Measurements from ENCODE around the gene ABCC4.

Gene ABCC4

DNA sequence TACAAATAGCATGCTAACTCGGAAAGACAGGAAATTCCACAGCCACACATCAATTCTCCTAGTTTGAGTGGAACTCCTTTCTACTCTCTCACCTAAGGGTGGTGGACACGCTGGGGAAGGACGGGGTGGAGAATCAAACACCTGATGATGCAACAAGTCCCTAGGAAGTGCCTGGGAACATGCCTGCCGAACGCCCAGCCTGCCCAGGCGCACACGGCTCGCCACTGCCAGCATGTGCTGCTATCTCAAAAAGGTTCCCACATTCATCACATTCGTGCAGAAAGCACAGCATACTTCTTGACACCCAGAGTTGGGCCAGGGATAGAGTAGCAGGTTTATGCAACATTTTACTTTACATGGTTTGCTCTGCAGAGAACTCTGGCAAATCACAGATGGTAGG lies 164.6 kb downstream of the ABCC4 start:
- ChIA-PET POLR2A (no interaction called here), CTCF (no interaction called here)
- H3K36me3 ChIP-seq (ENCODE audit: control insufficient read depth in 2 of 2, insufficient read depth in 1 of 2, low read length in 2 of 2), result peaks cover 0 to 3% of the 10 kb centered on the region in 2 experiments; a peak in 1 of 3 replicates
- H3K4me1 ChIP-seq (ENCODE audit: control insufficient read depth, insufficient read depth, low read length), result no peaks in the 10 kb centered on the region
- H3K4me3 ChIP-seq (ENCODE audit: low read depth, low read length), result no peak overlapping the region
- H3K9me3 ChIP-seq (ENCODE audit: control insufficient read depth, insufficient read depth, low read depth, low read length), result no peaks in the 10 kb centered on the region
- TF ChIP-seq, protein P1, sequence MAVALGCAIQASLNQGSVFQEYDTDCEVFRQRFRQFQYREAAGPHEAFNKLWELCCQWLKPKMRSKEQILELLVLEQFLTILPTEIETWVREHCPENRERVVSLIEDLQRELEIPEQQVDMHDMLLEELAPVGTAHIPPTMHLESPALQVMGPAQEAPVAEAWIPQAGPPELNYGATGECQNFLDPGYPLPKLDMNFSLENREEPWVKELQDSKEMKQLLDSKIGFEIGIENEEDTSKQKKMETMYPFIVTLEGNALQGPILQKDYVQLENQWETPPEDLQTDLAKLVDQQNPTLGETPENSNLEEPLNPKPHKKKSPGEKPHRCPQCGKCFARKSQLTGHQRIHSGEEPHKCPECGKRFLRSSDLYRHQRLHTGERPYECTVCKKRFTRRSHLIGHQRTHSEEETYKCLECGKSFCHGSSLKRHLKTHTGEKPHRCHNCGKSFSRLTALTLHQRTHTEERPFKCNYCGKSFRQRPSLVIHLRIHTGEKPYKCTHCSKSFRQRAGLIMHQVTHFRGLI (tag by site-specific recombination; IDR thresholded peaks at IDR 0.05), result no peak
- 0 out of 2 replicates have a peak, but pooled peaks have one; percentile 38 for TF ChIP-seq SCRT2 (tag by site-specific recombination; IDR thresholded peaks at IDR 0.05)
- no peak overlapping the region for H3K27ac ChIP-seq (ENCODE audit: extremely low read depth, low read depth, low read length)

DNA sequence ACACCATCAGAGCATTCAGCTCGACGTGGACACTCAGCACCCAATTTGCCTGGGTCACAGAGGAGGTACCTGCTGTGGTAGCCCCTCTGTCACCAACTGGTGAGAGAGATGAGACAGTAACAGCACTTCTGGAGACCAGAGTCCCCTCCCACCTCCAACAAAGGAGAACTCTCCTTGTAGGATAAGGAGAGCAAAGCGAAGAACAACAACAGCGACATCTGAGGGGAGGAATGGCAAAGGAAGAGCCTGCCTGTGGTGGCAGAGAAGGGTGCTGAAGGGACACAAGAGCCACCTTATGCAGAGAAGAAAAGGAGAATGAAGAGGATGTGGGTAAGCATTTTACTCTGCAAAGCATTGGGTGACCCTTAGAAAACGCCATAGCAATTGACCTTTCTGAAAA lies 167.8 kb downstream of the ABCC4 start:
- H3K9me3 ChIP-seq (ENCODE audit: control insufficient read depth, insufficient read depth, low read depth, low read length), result no peaks in the 10 kb centered on the region
- no peaks in the 10 kb centered on the region for H3K36me3 ChIP-seq (ENCODE audit: control insufficient read depth in 2 of 2, insufficient read depth in 1 of 2, low read length in 2 of 2)
- ChIA-PET POLR2A (no interaction called here), CTCF (no interaction called here)
- H3K4me3 ChIP-seq (ENCODE audit: low read depth, low read length), result no peak overlapping the region
- no peaks in the 10 kb centered on the region for H3K4me1 ChIP-seq (ENCODE audit: control insufficient read depth, insufficient read depth, low read length)
- TF ChIP-seq OVOL3 (tag by site-specific recombination; IDR thresholded peaks at IDR 0.05) (no peak), HOXA7 (CRISPR knock-in tag; IDR thresholded peaks at IDR 0.05; ENCODE audit: borderline replicate concordance) (no peak), ZNF426 (tag by site-specific recombination; IDR thresholded peaks at IDR 0.05) (no peak), ZNF133 (tag by site-specific recombination; IDR thresholded peaks at IDR 0.05) (no peak), KLF8 (tag by site-specific recombination; IDR thresholded peaks at IDR 0.05) (no peak), ZNF623 (tag by site-specific recombination; IDR thresholded peaks at IDR 0.05) (no peak)
- TF ChIP-seq, protein P2, sequence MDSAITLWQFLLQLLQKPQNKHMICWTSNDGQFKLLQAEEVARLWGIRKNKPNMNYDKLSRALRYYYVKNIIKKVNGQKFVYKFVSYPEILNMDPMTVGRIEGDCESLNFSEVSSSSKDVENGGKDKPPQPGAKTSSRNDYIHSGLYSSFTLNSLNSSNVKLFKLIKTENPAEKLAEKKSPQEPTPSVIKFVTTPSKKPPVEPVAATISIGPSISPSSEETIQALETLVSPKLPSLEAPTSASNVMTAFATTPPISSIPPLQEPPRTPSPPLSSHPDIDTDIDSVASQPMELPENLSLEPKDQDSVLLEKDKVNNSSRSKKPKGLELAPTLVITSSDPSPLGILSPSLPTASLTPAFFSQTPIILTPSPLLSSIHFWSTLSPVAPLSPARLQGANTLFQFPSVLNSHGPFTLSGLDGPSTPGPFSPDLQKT (IDR thresholded peaks at IDR 0.05; ENCODE audit: borderline replicate concordance, low read depth, low read length), result no peak
- TF ChIP-seq, protein P3, sequence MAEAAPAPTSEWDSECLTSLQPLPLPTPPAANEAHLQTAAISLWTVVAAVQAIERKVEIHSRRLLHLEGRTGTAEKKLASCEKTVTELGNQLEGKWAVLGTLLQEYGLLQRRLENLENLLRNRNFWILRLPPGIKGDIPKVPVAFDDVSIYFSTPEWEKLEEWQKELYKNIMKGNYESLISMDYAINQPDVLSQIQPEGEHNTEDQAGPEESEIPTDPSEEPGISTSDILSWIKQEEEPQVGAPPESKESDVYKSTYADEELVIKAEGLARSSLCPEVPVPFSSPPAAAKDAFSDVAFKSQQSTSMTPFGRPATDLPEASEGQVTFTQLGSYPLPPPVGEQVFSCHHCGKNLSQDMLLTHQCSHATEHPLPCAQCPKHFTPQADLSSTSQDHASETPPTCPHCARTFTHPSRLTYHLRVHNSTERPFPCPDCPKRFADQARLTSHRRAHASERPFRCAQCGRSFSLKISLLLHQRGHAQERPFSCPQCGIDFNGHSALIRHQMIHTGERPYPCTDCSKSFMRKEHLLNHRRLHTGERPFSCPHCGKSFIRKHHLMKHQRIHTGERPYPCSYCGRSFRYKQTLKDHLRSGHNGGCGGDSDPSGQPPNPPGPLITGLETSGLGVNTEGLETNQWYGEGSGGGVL (tag by site-specific recombination; IDR thresholded peaks at IDR 0.05), result no peak
- TF ChIP-seq, protein P4, sequence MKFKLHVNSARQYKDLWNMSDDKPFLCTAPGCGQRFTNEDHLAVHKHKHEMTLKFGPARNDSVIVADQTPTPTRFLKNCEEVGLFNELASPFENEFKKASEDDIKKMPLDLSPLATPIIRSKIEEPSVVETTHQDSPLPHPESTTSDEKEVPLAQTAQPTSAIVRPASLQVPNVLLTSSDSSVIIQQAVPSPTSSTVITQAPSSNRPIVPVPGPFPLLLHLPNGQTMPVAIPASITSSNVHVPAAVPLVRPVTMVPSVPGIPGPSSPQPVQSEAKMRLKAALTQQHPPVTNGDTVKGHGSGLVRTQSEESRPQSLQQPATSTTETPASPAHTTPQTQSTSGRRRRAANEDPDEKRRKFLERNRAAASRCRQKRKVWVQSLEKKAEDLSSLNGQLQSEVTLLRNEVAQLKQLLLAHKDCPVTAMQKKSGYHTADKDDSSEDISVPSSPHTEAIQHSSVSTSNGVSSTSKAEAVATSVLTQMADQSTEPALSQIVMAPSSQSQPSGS (tag by site-specific recombination; IDR thresholded peaks at IDR 0.05; ENCODE audit: low read depth), result no peak
- no peak overlapping the region for H3K27ac ChIP-seq (ENCODE audit: extremely low read depth, low read depth, low read length)

DNA sequence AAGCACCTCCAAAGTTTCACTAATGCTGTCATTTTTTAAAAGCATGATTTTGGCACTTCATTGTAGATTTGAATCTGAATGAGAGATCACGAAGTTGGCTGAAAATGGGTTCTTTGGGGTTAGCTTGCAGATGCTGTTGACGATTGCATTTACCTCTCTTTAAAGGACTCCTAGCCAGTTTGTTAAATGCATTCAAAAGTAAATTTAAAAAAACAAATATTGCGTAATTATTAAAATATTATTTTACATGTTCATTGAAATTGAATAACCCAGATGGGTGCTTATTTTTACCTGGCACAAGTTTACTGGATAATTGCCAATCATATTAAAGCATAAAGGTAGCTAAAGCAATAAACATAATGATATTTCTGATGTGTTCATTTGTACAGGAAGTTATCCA lies 172.2 kb downstream of the ABCC4 start:
- CTCF ChIA-PET, result no interaction called here
- H3K4me1 ChIP-seq (ENCODE audit: control insufficient read depth, insufficient read depth, low read length), result no peaks in the 10 kb centered on the region
- POLR2A ChIA-PET, result no interaction called here
- no peak overlapping the region for H3K4me3 ChIP-seq (ENCODE audit: low read depth, low read length)
- no peaks in the 10 kb centered on the region for H3K36me3 ChIP-seq (ENCODE audit: control insufficient read depth in 2 of 2, insufficient read depth in 1 of 2, low read length in 2 of 2)
- H3K9me3 ChIP-seq (ENCODE audit: control insufficient read depth, insufficient read depth, low read depth, low read length), result no peaks in the 10 kb centered on the region
- H3K27ac ChIP-seq (ENCODE audit: extremely low read depth, low read depth, low read length), result no peak overlapping the region
- TF ChIP-seq, protein P5, sequence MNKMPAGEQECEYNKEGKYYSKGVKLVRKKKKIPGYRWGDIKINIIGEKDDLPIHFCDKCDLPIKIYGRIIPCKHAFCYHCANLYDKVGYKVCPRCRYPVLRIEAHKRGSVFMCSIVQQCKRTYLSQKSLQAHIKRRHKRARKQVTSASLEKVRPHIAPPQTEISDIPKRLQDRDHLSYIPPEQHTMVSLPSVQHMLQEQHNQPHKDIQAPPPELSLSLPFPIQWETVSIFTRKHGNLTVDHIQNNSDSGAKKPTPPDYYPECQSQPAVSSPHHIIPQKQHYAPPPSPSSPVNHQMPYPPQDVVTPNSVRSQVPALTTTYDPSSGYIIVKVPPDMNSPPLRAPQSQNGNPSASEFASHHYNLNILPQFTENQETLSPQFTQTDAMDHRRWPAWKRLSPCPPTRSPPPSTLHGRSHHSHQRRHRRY (tag by site-specific recombination; IDR thresholded peaks at IDR 0.05), result no peak
- TF ChIP-seq ZNF521 (tag by site-specific recombination; IDR thresholded peaks at IDR 0.05) (no peak), ZNF610 (tag by site-specific recombination; IDR thresholded peaks at IDR 0.05; ENCODE audit: borderline replicate concordance) (no peak), ZNF510 (tag by site-specific recombination; IDR thresholded peaks at IDR 0.05; ENCODE audit: insufficient replicate concordance) (no peak), ZNF830 (tag by site-specific recombination; IDR thresholded peaks at IDR 0.05; ENCODE audit: low read depth) (no peak), ZSCAN23 (tag by site-specific recombination; IDR thresholded peaks at IDR 0.05) (no peak), ZNF585B (tag by site-specific recombination; IDR thresholded peaks at IDR 0.05) (no peak), ZNF561 (tag by site-specific recombination; IDR thresholded peaks at IDR 0.05; ENCODE audit: borderline replicate concordance) (no peak), ZNF157 (tag by site-specific recombination; IDR thresholded peaks at IDR 0.05) (no peak), ZBTB8A (tag by site-specific recombination; IDR thresholded peaks at IDR 0.05) (no peak), ZNF549 (tag by site-specific recombination; IDR thresholded peaks at IDR 0.05) (no peak), ZXDB (tag by site-specific recombination; IDR thresholded peaks at IDR 0.05) (no peak)
- TF ChIP-seq, protein P6, sequence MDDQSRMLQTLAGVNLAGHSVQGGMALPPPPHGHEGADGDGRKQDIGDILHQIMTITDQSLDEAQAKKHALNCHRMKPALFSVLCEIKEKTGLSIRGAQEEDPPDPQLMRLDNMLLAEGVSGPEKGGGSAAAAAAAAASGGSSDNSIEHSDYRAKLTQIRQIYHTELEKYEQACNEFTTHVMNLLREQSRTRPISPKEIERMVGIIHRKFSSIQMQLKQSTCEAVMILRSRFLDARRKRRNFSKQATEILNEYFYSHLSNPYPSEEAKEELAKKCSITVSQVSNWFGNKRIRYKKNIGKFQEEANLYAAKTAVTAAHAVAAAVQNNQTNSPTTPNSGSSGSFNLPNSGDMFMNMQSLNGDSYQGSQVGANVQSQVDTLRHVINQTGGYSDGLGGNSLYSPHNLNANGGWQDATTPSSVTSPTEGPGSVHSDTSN (CRISPR knock-in tag; IDR thresholded peaks at IDR 0.05), result no peak
